Endothelial cell of umbilical vein (primary cell): ENCODE data around the gene GALK1. TPM values are rescaled to one million over a fixed set of nuclear protein-coding genes. Genes with fewer than 3 reads are reported as not detected.

Experiments used
- BruUV-seq: library from RNA; stranded (reverse); fragments of 400-500 nt; replicated peaks from 2 replicates; lab custom pipeline; 2021; lab: Mats Ljungman, UMichigan
- CTCF ChIA-PET: fragments of 300-600, 350-600 bp; sonication (Branson Sonifier 250); formaldehyde crosslinking; loops from one replicate; lab custom pipeline; 2021; ENCODE audit warnings: antibody characterized with exemption, inconsistent platforms; lab: Charles Lee
- POLR2A ChIA-PET: fragments of 300-600, 350-600 bp; sonication (Branson Sonifier 250); formaldehyde crosslinking; loops from one replicate; lab custom pipeline; 2021; ENCODE audit warnings: antibody characterized with exemption, inconsistent platforms; lab: Charles Lee
- DNase-seq: peaks from one replicate; pipeline ENCODE4 v3.0.0-alpha.2; 2011; ENCODE audit warnings: low read depth, low spot score
- FAIRE-seq: peaks from 2 replicates; lab custom pipeline; 2011; peaks lifted over from hg19 to GRCh38; lab: Jason Lieb, UNC
- H2AFZ ChIP-seq: 2 replicates; pipeline ENCODE4 v1.6.0; 2012; ENCODE audit warnings: low read depth, low read length, control low read depth, inconsistent platforms
- H3K27ac ChIP-seq: 2 replicates; pipeline ENCODE4 v1.5.1; 2011; ENCODE audit warnings: low read depth, mild to moderate bottlenecking, control low read depth, low read length, moderate library complexity; ENCODE audit not compliant: insufficient read depth
- H3K27me3 ChIP-seq, 2 experiments: 2 replicates each; pipeline versions ENCODE4 v1.6.0 to v1.6.1; 2011; ENCODE audit warnings: low read length in 2 of 2, mixed read lengths in 1 of 2; ENCODE audit not compliant: control insufficient read depth in 2 of 2, insufficient read depth in 2 of 2
- H3K36me3 ChIP-seq, 2 experiments: 2 replicates in 1 of 2; 3 replicates in 1 of 2; pipeline ENCODE4 v1.5.1; 2011; ENCODE audit warnings: low read length in 2 of 2, mild to moderate bottlenecking in 1 of 2, moderate library complexity in 1 of 2; ENCODE audit not compliant: control insufficient read depth in 2 of 2, insufficient read depth in 2 of 2; ENCODE audit errors: extremely low read depth in 1 of 2
- H3K4me1 ChIP-seq: 3 replicates; pipeline ENCODE4 v1.5.1; 2011; ENCODE audit warnings: mild to moderate bottlenecking, low read length; ENCODE audit not compliant: control insufficient read depth, insufficient read depth; ENCODE audit errors: extremely low read depth
- H3K4me2 ChIP-seq: 2 replicates; pipeline ENCODE4 v1.6.1; 2011; ENCODE audit warnings: low read length, control low read depth, mixed read lengths; ENCODE audit not compliant: insufficient read depth
- H3K4me3 ChIP-seq, 3 experiments: fragments of 200-600 bp in 1 of 3; sonication (generic), shearing (Covaris generic) in 1 of 3; replicated peaks in 1 of 3; 2 replicates each; pipeline ENCODE4 v1.5.1; 2011 to 2016; ENCODE audit warnings: control low read depth in 3 of 3, low read length in 3 of 3, mild to moderate bottlenecking in 2 of 3, inconsistent platforms in 1 of 3, low read depth in 1 of 3, moderate library complexity in 1 of 3; ENCODE audit not compliant: insufficient read depth in 1 of 3
- H3K79me2 ChIP-seq: 2 replicates; pipeline ENCODE4 v1.6.0; 2012; ENCODE audit warnings: low read length, inconsistent platforms; ENCODE audit not compliant: control insufficient read depth, insufficient read depth
- H3K9ac ChIP-seq: replicated peaks from 2 replicates; pipeline ENCODE3; 2011; ENCODE audit warnings: low read length, control low read depth; ENCODE audit not compliant: insufficient read depth; ENCODE audit errors: extremely low read depth
- H3K9me1 ChIP-seq: replicated peaks from 3 replicates; pipeline ENCODE4 v1.6.0; 2011; ENCODE audit warnings: mild to moderate bottlenecking, low read length; ENCODE audit not compliant: control insufficient read depth, insufficient read depth; ENCODE audit errors: extremely low read depth
- H3K9me3 ChIP-seq: replicated peaks from 2 replicates; pipeline ENCODE4 v1.5.1; 2012; ENCODE audit warnings: low read length, inconsistent platforms; ENCODE audit not compliant: control insufficient read depth, insufficient read depth
- H4K20me1 ChIP-seq: replicated peaks from 2 replicates; pipeline ENCODE3; 2011; ENCODE audit warnings: mild to moderate bottlenecking, low read length; ENCODE audit not compliant: control insufficient read depth, insufficient read depth; ENCODE audit errors: extremely low read depth
- CTCF ChIP-seq, 2 donors: IDR thresholded peaks; 1 replicate in 1 of 2; 2 replicates in 1 of 2; pipeline ENCODE4 v1.5.1; 2011; ENCODE audit warnings: low read length in 2 of 2, mild to moderate bottlenecking in 2 of 2, moderate library complexity in 2 of 2, control low read depth in 1 of 2, inconsistent platforms in 1 of 2, low read depth in 1 of 2; ENCODE audit not compliant: insufficient read depth in 1 of 2; ENCODE audit errors: extremely low read depth in 1 of 2
- EZH2 ChIP-seq: IDR thresholded peaks from 2 replicates; pipeline ENCODE4 v1.6.1; 2012; ENCODE audit warnings: borderline replicate concordance, low read depth, mild to moderate bottlenecking, moderate library complexity, low read length, inconsistent platforms; ENCODE audit not compliant: severe bottlenecking
- FOS ChIP-seq: IDR thresholded peaks from 2 replicates; pipeline ENCODE4 v1.6.1; 2011; ENCODE audit warnings: mild to moderate bottlenecking, low read length, moderate library complexity, borderline replicate concordance; ENCODE audit not compliant: insufficient read depth
- GATA2 ChIP-seq: IDR thresholded peaks from 2 replicates; pipeline ENCODE4 v1.7.0; 2011; ENCODE audit warnings: low read depth, mild to moderate bottlenecking, moderate library complexity, mixed read lengths, low read length; ENCODE audit not compliant: insufficient read length, insufficient read depth
- JUN ChIP-seq: IDR thresholded peaks from 2 replicates; pipeline ENCODE4 v1.6.1; 2011; ENCODE audit warnings: borderline replicate concordance, low read depth; ENCODE audit not compliant: insufficient read length, insufficient read depth
- MAX ChIP-seq: IDR thresholded peaks from 2 replicates; pipeline ENCODE4 v1.6.1; 2011; ENCODE audit not compliant: insufficient read depth, insufficient read length
- MYC ChIP-seq: IDR thresholded peaks from one replicate; pipeline ENCODE4 v1.6.1; 2011; ENCODE audit warnings: mild to moderate bottlenecking, low read depth, low read length
- POLR2A ChIP-seq: IDR thresholded peaks from 2 replicates; pipeline ENCODE4 v1.6.1; 2012; ENCODE audit warnings: low read depth, mild to moderate bottlenecking, control low read depth, low read length
- POLR2AphosphoS5 ChIP-seq: IDR thresholded peaks from 2 replicates; pipeline ENCODE4 v1.6.1; 2012; ENCODE audit warnings: low read depth, mild to moderate bottlenecking, control low read depth, low read length, moderate library complexity; ENCODE audit not compliant: insufficient read depth
- dilution Hi-C: fragments of 300-500 bp; cut with MboI; formaldehyde crosslinking; loops from one replicate; pipeline ENCODE4 v1.15.0; 2019; ENCODE audit warnings: low sequenced_read_pairs; ENCODE audit not compliant: extremely low pct_ligation_motif_present
- intact Hi-C: fragments of 100-400 bp; cut with micrococcal nuclease; formaldehyde crosslinking; loops from one replicate; pipeline ENCODE4 v1.10.0; 2022
- polyA plus RNA-seq, 4 experiments: library from polyadenylated mRNA; depleted of rRNA in 3 of 4; stranded (reverse) in 3 of 4; unstranded in 1 of 4; fragments of >200 nt; gene quantifications; 2 replicates each; pipeline versions ENCODE4 v1.2.1 to v1.2.3, GENCODE V29; 2011 to 2012; ENCODE audit warnings: missing spikeins in 1 of 4
- total RNA-seq: library from RNA; stranded (reverse); gene quantifications from 2 replicates; pipeline ENCODE4 v1.2.3, GENCODE V29; 2021

GALK1 gene
- total and polyA plus RNA-seq, 2 donors (not counting 3 experiments of a cell fraction or from before 2014, with no cell fraction given) = 45.8 to 63.7 TPM

- peaks cover 14 to 16% of the 10 kb centered on the region in 2 experiments for H3K36me3 ChIP-seq
- no peak overlapping the region for H3K4me2 ChIP-seq
- BruUV-seq = no TSS peak
- CTCF ChIA-PET = interaction anchor here (1.6 to 3.5 kb wide), 5 partner anchors 8 to 121 kb away, joined by 4 to 19 read pairs (median 16); partner anchors contain the start of genes GALK1, TRIM65 and UNK
- no peaks in the 10 kb centered on the region for H3K9me1 ChIP-seq
- no peaks in the 10 kb centered on the region for H3K27me3 ChIP-seq
- FAIRE-seq (peak; percentile 40), DNase-seq (no peak)
- no peak overlapping the region for H2AFZ ChIP-seq
- POLR2A ChIA-PET = interaction anchor here (0.8 to 5.2 kb wide), 4 partner anchors 10 to 55 kb away, joined by 3 to 24 read pairs (median 4); partner anchors contain the start of genes GALK1 and UNK
- no peak overlapping the region for H3K4me3 ChIP-seq
- intact Hi-C loops (loop anchor here (1.0 to 10.0 kb wide), 3 partner anchors 52 to 230 kb away; partner anchors contain the start of genes CDK3 and TRIM65), dilution Hi-C loops (no loop called here)
- peaks cover 18% of the 10 kb centered on the region for H3K79me2 ChIP-seq
- H4K20me1 ChIP-seq = peaks cover 6% of the 10 kb centered on the region
- TF ChIP-seq MYC (no peak), CTCF (IDR thresholded peaks at IDR 0.05; ENCODE audit: extremely low read depth in 1 of 2, insufficient read depth in 1 of 2, low read depth in 1 of 2, low read length in 2 of 2) (no peak), EZH2 (no peak), GATA2 (no peak), FOS (no peak), POLR2AphosphoS5 (no peak), MAX (no peak), JUN (no peak), POLR2A (no peak)
- H3K9ac ChIP-seq = no peak overlapping the region
- no peaks in the 10 kb centered on the region for H3K9me3 ChIP-seq
- H3K27ac ChIP-seq = no peak overlapping the region
- peaks cover 9% of the 10 kb centered on the region for H3K4me1 ChIP-seq
Observed at GRCh38 chr17:75774991-75775668, 10.1 kb upstream of the GALK1 start.
